ENCODE measurements around the gene INAVA.
"Not testable (repeated sequence)": the region's sequence is repeated elsewhere in the genome, so short reads cannot be mapped to it uniquely, and the experiment has no call there.

The INAVA gene

GRCh38 chr1:200922406-200922805 is 27.7 kb downstream of the INAVA start:
- in situ Hi-C loops (cut with HindIII; ENCODE audit: low pct_ligation_motif_present, low sequenced_read_pairs) = no loop called here
- Histone ChIP-seq H3K27ac (no peak overlapping the region), H3K4me3 (ENCODE audit: low read depth, low read length) (no peak overlapping the region)

GRCh38 chr1:200923601-200924000 is 28.9 kb downstream of the INAVA start:
- H3K27ac ChIP-seq = no peak overlapping the region
- no peaks in the 10 kb centered on the region for H3K36me3 ChIP-seq (replicated peaks)
- no peak overlapping the region for H3K4me3 ChIP-seq (ENCODE audit: low read depth, low read length)
- no peak for DNase-seq
- TF ChIP-seq CTCF (IDR thresholded peaks at IDR 0.05; ENCODE audit: low read depth, low read length, missing control alignments) = no peak
- in situ Hi-C loops (cut with HindIII; ENCODE audit: low pct_ligation_motif_present, low sequenced_read_pairs) = no loop called here
- H3K27me3 ChIP-seq (replicated peaks) = no peaks in the 10 kb centered on the region

More at GRCh38 chr1:200922406-200922805, 27.7 kb downstream of the INAVA start:
- no peak for DNase-seq
- no peaks in the 10 kb centered on the region for H3K36me3 ChIP-seq (replicated peaks)
- no peak for TF ChIP-seq CTCF (IDR thresholded peaks at IDR 0.05; ENCODE audit: low read depth, low read length, missing control alignments)
- no peaks in the 10 kb centered on the region for H3K27me3 ChIP-seq (replicated peaks)

- in situ Hi-C loops (cut with HindIII; ENCODE audit: low pct_ligation_motif_present, low sequenced_read_pairs) = no loop called here
- H3K36me3 ChIP-seq (replicated peaks) = no peaks in the 10 kb centered on the region
- no peak for TF ChIP-seq CTCF (IDR thresholded peaks at IDR 0.05; ENCODE audit: low read depth, low read length, missing control alignments)
- H3K27ac ChIP-seq = no peak overlapping the region
- H3K27me3 ChIP-seq (replicated peaks) = no peaks in the 10 kb centered on the region
- peak; percentile 45 for DNase-seq
- no peak overlapping the region for H3K4me3 ChIP-seq (ENCODE audit: low read depth, low read length)
Observed at GRCh38 chr1:200925831-200926230, 31.1 kb downstream of the INAVA start.

GRCh38 chr1:200929530-200930278 is 35.0 kb downstream of the INAVA start:
- no peaks in the 10 kb centered on the region for H3K27me3 ChIP-seq (replicated peaks)
- in situ Hi-C loops (cut with HindIII; ENCODE audit: low pct_ligation_motif_present, low sequenced_read_pairs) = no loop called here
- no peak for TF ChIP-seq CTCF (IDR thresholded peaks at IDR 0.05; ENCODE audit: low read depth, low read length, missing control alignments)
- no peak for DNase-seq
- no peak overlapping the region for H3K4me3 ChIP-seq (ENCODE audit: low read depth, low read length)
- H3K36me3 ChIP-seq (replicated peaks) = no peaks in the 10 kb centered on the region
- H3K27ac ChIP-seq = no peak overlapping the region

- H3K4me3 ChIP-seq (ENCODE audit: low read depth, low read length); H3K27ac ChIP-seq; H3K36me3 ChIP-seq (replicated peaks); in situ Hi-C loops (cut with HindIII; ENCODE audit: low pct_ligation_motif_present, low sequenced_read_pairs); DNase-seq; H3K27me3 ChIP-seq (replicated peaks): not testable (repeated sequence)
Observed at GRCh38 chr1:200930285-200930684, 35.6 kb downstream of the INAVA start.

GRCh38 chr1:200931776-200932175 is 37.1 kb downstream of the INAVA start:
- Histone ChIP-seq H3K27me3 (replicated peaks) (no peaks in the 10 kb centered on the region), H3K4me3 (ENCODE audit: low read depth, low read length) (no peak overlapping the region), H3K36me3 (replicated peaks) (no peaks in the 10 kb centered on the region), H3K27ac (no peak overlapping the region)
- TF ChIP-seq CTCF (IDR thresholded peaks at IDR 0.05; ENCODE audit: low read depth, low read length, missing control alignments) = no peak
- no peak for DNase-seq
- in situ Hi-C loops (cut with HindIII; ENCODE audit: low pct_ligation_motif_present, low sequenced_read_pairs) = no loop called here
